Right lobe of liver (tissue), 6 donors: ENCODE measurements around the gene PPARG. TPM values are rescaled to one million over a fixed set of nuclear protein-coding genes. Genes with fewer than 3 reads are reported as not detected.

Source experiments
- ATAC-seq, 4 donors: fragments of 200-7000 bp; cut with Tn5 transposase; one replicate each; pipeline ENCODE4 v1.9.1; 2020; ENCODE audit warnings: mild to moderate bottlenecking in 4 of 4, moderate library complexity in 4 of 4
- DNase-seq, 3 donors: peaks; one replicate each; pipeline ENCODE4 v3.0.0-alpha.2; 2020
- H3K27ac ChIP-seq, 3 donors: fragments of 200-600 bp; one replicate each; pipeline ENCODE4 v1.8.0; 2022
- H3K27me3 ChIP-seq, 2 donors: fragments of 200-600 bp; one replicate each; pipeline ENCODE4 v1.8.0; 2022
- H3K36me3 ChIP-seq, 4 donors: fragments of 200-600 bp; sonication (generic) in 1 of 4; one replicate each; pipeline versions ENCODE4 v1.5.1 to v1.8.0; 2017 to 2022; ENCODE audit warnings: control low read depth in 1 of 4
- H3K4me1 ChIP-seq, 4 donors: fragments of 200-600 bp; sonication (generic) in 1 of 4; one replicate each; pipeline versions ENCODE4 v1.5.1 to v1.8.0; 2017 to 2022; ENCODE audit warnings: control low read depth in 1 of 4
- H3K4me3 ChIP-seq, 3 donors: fragments of 200-600 bp; one replicate each; pipeline ENCODE4 v1.8.0; 2022
- H3K9me3 ChIP-seq, 4 donors: fragments of 200-600 bp; sonication (generic) in 1 of 4; one replicate each; pipeline versions ENCODE4 v1.5.1 to v1.8.0; 2017 to 2022; ENCODE audit warnings: control low read depth in 1 of 4
- CTCF ChIP-seq, 4 donors: fragments of 200-600 bp in 3 of 4; fragments of 450-650 bp in 1 of 4; IDR thresholded peaks; one replicate each; pipeline versions ENCODE4 v1.5.1 to v1.8.0; 2016 to 2022; ENCODE audit warnings: antibody characterized with exemption in 4 of 4, mild to moderate bottlenecking in 2 of 4
- POLR2A ChIP-seq: fragments of 450-650 bp; IDR thresholded peaks from one replicate; pipeline ENCODE4 v1.6.1; 2017; ENCODE audit warnings: antibody characterized with exemption, mild to moderate bottlenecking
- WGBS: methylation state at CpG from one replicate; pipeline ENCODE4 v1.1.6; 2018; ENCODE audit warnings: low coverage, low lambda C conversion rate; ENCODE audit not compliant: insufficient coverage; ENCODE audit errors: missing lambda C conversion rate; 5-methylcytosine and 5-hydroxymethylcytosine counted together
- intact Hi-C, 2 donors: fragments of 100-400 bp; cut with DNase I; formaldehyde crosslinking; loops; one replicate each; pipeline versions ENCODE4 v1.11.2 to v1.14.1; 2022
- total RNA-seq, 6 experiments: library from RNA; depleted of rRNA in 2 of 6; stranded (reverse); fragments of >200 nt in 2 of 6; fragmentation: NEBNext Ultra II Directional in 3 of 6; extraction: Animal tissue kit (Norgen Biotek cat#: 25700) in 3 of 6; gene quantifications; one replicate each; pipeline versions ENCODE4 v1.1.0 to v1.2.4, GENCODE V29; 2016 to 2023
- donor health status: DM: no; HTN: yes; CAD: no.
- donor health status: DM: no; HTN: no; CAD: no.
- donor health status: DM: no; HTN: no; CAD: no.
- donor health status: DM: no; HTN: yes; CAD: no.
- donor health status: DM: no; HTN: yes; CAD: no.

PPARG gene
- total RNA-seq, 6 experiments from 2014 or later, result 4.9 to 15.8 (median 10.8) TPM

- intact Hi-C loops, result no loop called here
- H3K36me3 ChIP-seq, result no peaks in the 10 kb centered on the region
- 60% methylated on average over 6 of the region's 8 CpGs for whole genome bisulfite sequencing
- peaks cover 0 to 12% (median 1%) of the 10 kb centered on the region in 4 donors for H3K4me1 ChIP-seq
- no peaks in the 10 kb centered on the region for H3K9me3 ChIP-seq
- DNase-seq, result no peak
- no peak overlapping the region for H3K27ac ChIP-seq
- no peak for ATAC-seq
- TF ChIP-seq CTCF (IDR thresholded peaks at IDR 0.05) (no peak), POLR2A (no peak)
- no peaks in the 10 kb centered on the region for H3K27me3 ChIP-seq
- H3K4me3 ChIP-seq, result no peak overlapping the region
Measured at GRCh38 chr3:12458901-12459300, 170.0 kb downstream of the PPARG start.

- no peak for TF ChIP-seq CTCF (IDR thresholded peaks at IDR 0.05)
- TF ChIP-seq POLR2A, result no peak
- intact Hi-C loops, result no loop called here
- no peak overlapping the region for H3K27ac ChIP-seq
- DNase-seq (no peak), ATAC-seq (no peak)
- H3K4me3 ChIP-seq, result no peak overlapping the region
- H3K36me3 ChIP-seq, result no peaks in the 10 kb centered on the region
- H3K4me1 ChIP-seq, result peaks cover 0 to 16% (median 1%) of the 10 kb centered on the region in 4 donors
- no peaks in the 10 kb centered on the region for H3K27me3 ChIP-seq
- 66% methylated on average over 2 of the region's 3 CpGs for WGBS
- H3K9me3 ChIP-seq, result no peaks in the 10 kb centered on the region
Measured at GRCh38 chr3:12460127-12460526, 171.3 kb downstream of the PPARG start.

GRCh38 chr3:12461097-12461649 lies 172.3 kb downstream of the PPARG start:
- 89% methylated on average over 4 of the region's 7 CpGs for WGBS
- no peak for ATAC-seq
- Histone ChIP-seq H3K4me1 (peaks cover 0 to 16% (median 1%) of the 10 kb centered on the region in 4 donors), H3K4me3 (no peak overlapping the region), H3K36me3 (no peaks in the 10 kb centered on the region), H3K27ac (no peak overlapping the region), H3K27me3 (no peaks in the 10 kb centered on the region), H3K9me3 (no peaks in the 10 kb centered on the region)
- DNase-seq, result no peak
- intact Hi-C loops, result no loop called here
- TF ChIP-seq CTCF (IDR thresholded peaks at IDR 0.05) (no peak), POLR2A (no peak)

- Histone ChIP-seq H3K27ac (peak overlapping the region in 1 of 3 donors; percentile 54), H3K4me3 (no peak overlapping the region), H3K36me3 (no peaks in the 10 kb centered on the region), H3K9me3 (no peaks in the 10 kb centered on the region), H3K27me3 (no peaks in the 10 kb centered on the region), H3K4me1 (peaks cover 0 to 16% (median 1%) of the 10 kb centered on the region in 4 donors)
- 58% methylated on average over 7 of the region's 9 CpGs for WGBS
- TF ChIP-seq POLR2A, result no peak
- no peak for TF ChIP-seq CTCF (IDR thresholded peaks at IDR 0.05)
- peak in 1 of 3 donors; percentile 64 for DNase-seq
- intact Hi-C loops, result no loop called here
- peak; percentile 14 to 65 (median 40) for ATAC-seq
Measured at GRCh38 chr3:12462159-12462947, 173.5 kb downstream of the PPARG start.
